Kidney epithelial cell (primary cell): Measurements from ENCODE around the gene TRDMT1. TPM values are rescaled to one million over a fixed set of nuclear protein-coding genes. Genes with fewer than 3 reads are reported as not detected.

Experiments used
- DNase-seq: peaks from one replicate; pipeline ENCODE4 v3.0.0-alpha.2; 2010; ENCODE audit warnings: low read depth
- H3K27me3 ChIP-seq: 2 replicates; pipeline ENCODE4 v1.6.0; 2011; ENCODE audit warnings: low read length; ENCODE audit not compliant: control insufficient read depth, insufficient read depth
- H3K36me3 ChIP-seq: 2 replicates; pipeline ENCODE4 v1.5.1; 2011; ENCODE audit warnings: low read length; ENCODE audit not compliant: control insufficient read depth, insufficient read depth
- H3K4me3 ChIP-seq: 2 replicates; pipeline ENCODE4 v1.5.1; 2011; ENCODE audit warnings: low read depth, mild to moderate bottlenecking, control low read depth, low read length
- total RNA-seq: library from RNA; depleted of rRNA; stranded (reverse); fragments of >200 nt; gene quantifications from 2 replicates; pipeline ENCODE4 v1.2.3, GENCODE V29; 2015
- TF ChIP-seq, protein P1 (sequence below): IDR thresholded peaks from 2 replicates; pipeline ENCODE4 v1.5.1; 2011; ENCODE audit warnings: mild to moderate bottlenecking, moderate library complexity, low read length, control low read depth, inconsistent platforms; ENCODE audit not compliant: insufficient read depth, poor library complexity, severe bottlenecking

Gene TRDMT1
- total RNA-seq, 1 donor from 2014 or later = 7.4 TPM

DNA sequence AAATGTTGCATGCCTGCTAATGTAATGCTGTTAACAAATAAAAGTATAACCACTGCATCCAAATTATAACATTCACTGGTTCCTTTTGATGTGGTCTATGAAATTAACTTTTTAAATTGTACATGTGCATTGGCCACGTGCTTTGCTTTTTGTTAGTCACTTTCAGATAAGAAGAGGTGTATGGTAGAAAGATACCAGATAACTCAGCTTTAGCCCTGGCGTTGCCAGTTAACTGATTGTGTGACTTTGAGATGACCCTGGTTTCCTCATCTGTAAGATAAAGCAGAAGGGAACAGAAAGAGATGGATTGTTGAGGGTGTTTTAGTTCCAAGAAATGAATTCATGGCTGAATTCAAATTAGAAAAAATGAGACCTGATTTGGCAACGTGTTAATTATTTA lies 1.9 kb upstream of the TRDMT1 start:
- TF ChIP-seq, protein P1, sequence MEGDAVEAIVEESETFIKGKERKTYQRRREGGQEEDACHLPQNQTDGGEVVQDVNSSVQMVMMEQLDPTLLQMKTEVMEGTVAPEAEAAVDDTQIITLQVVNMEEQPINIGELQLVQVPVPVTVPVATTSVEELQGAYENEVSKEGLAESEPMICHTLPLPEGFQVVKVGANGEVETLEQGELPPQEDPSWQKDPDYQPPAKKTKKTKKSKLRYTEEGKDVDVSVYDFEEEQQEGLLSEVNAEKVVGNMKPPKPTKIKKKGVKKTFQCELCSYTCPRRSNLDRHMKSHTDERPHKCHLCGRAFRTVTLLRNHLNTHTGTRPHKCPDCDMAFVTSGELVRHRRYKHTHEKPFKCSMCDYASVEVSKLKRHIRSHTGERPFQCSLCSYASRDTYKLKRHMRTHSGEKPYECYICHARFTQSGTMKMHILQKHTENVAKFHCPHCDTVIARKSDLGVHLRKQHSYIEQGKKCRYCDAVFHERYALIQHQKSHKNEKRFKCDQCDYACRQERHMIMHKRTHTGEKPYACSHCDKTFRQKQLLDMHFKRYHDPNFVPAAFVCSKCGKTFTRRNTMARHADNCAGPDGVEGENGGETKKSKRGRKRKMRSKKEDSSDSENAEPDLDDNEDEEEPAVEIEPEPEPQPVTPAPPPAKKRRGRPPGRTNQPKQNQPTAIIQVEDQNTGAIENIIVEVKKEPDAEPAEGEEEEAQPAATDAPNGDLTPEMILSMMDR = no peak
- DNase-seq = no peak
- H3K36me3 ChIP-seq = no peaks in the 10 kb centered on the region
- no peaks in the 10 kb centered on the region for H3K27me3 ChIP-seq
- no peak overlapping the region for H3K4me3 ChIP-seq

DNA sequence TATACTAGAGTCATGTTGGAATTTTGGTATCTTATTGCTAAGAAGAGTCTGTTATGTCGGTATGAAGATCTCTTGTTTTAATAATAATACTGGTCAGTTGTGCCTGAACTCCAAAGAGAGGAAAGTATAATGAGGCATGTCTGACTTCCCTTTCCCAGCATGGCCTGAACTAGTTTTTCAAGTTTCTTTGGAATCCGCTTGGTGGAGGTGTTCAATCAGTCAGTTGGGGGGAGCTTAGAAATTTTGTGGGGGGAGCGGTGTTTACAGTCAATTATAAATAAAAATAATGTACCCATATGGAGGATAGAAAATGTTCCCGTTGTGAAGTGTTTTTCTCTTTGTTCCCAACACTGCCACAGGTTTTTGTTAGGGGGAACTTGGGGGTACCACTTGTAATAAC lies 1.5 kb upstream of the TRDMT1 start:
- no peak overlapping the region for H3K4me3 ChIP-seq
- H3K36me3 ChIP-seq = no peaks in the 10 kb centered on the region
- no peaks in the 10 kb centered on the region for H3K27me3 ChIP-seq
- DNase-seq = no peak
- TF ChIP-seq, protein P1 = no peak

DNA sequence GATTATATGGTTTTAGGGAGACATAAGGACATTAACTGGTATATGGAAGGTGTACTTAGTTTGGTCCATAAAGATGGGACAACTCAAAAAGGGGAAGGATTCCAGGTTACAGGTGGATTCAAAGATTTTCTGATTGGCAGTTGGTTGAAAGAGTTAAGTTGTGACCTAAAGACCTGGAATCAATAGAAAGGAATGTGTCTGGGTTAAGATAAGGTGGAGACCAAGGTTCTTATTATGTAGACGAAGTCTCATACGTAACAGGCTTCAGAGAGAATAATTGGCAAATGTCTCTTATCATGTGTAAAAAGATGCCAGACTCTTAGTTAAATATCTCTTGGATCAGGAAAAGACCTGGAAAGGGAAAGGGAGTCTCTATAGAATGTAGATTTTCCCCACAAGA lies 1.0 kb upstream of the TRDMT1 start:
- DNase-seq = no peak
- Histone ChIP-seq H3K4me3 (no peak overlapping the region), H3K36me3 (no peaks in the 10 kb centered on the region), H3K27me3 (no peaks in the 10 kb centered on the region)
- TF ChIP-seq, protein P1 = no peak

DNA sequence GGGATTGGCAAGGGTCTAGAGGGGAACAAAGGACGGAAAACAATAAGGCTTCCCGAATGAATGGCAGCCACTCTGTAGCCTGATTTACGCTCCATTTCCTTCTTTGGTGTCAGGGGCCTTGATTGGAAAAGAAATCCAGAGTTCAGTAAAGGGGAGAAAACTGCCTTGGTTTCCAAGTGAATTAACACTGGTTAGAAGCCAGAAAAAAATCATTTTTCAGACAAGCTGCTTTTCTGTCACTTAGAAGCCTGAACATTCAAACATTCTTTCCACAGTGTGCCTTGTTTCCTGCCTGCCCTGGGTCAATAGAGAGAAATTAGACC lies 283 bp upstream of the TRDMT1 start:
- Histone ChIP-seq H3K4me3 (peak overlapping the region; percentile 78), H3K27me3 (no peaks in the 10 kb centered on the region), H3K36me3 (no peaks in the 10 kb centered on the region)
- DNase-seq = no peak
- TF ChIP-seq, protein P1 = no peak

DNA sequence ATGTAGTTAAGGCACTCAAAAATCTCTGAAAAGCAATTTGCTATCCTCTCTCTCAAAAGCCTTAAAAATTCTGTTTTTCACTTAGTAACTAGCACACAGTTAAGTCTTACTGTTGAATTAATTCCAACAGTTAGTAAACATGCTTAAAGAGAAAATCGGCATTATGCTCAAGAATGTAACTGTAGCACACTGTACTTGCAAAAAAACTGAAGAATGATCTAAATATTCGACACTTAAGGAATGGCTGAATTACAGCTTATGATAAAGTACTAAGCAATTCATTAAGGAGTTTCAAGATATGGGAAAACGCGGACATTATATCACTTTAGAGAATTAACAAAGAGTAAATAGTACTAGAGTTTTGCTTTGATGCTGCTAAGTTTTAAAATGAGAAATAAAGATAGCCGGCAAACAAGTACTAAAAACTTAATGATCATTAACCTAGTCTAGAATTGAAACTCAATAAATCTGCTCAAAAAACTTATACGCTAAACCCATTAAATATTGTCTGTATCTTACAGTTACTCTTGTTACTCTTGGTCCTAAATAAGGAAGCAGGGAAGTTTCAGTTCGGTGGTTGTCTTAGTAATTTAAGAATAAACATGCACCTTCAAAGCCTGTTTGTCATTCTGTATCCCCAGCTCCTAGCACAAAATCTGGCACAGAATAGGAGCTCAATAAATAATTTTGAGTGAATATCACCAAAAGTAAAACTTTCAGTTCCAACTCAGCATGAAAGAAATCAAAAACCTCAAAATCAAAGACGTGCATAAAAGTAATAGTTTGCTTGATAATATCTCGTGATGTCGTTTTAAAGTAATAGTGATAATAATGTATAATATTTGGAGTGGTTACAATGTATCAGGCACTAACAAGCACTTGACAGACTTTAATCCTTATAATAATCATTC lies 1.2 kb downstream of the TRDMT1 start:
- peak overlapping the region; percentile 78 for H3K4me3 ChIP-seq
- H3K36me3 ChIP-seq = no peaks in the 10 kb centered on the region
- no peaks in the 10 kb centered on the region for H3K27me3 ChIP-seq
- TF ChIP-seq, protein P1 = no peak
- DNase-seq = no peak

DNA sequence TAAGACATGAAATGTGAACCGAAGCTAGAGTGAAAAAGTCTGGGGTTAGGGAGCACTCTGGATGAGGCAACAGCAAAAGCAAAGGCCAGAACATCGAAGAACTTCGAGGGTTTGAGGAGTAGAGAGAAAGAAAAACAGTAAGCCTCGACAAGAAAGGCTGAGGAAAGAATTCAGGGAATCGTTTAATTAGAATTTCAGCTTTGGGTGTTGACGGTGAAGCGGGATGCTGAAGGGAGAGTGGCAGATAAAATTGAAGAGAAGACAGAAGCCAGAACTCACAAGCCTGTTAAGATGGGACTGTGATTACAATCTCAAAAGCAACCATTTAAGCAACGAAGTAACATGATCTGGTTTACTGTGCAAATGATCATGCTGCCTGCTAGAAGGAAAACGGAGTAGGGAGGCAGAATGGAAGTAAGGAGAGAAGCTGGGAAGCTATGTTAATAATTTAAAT lies 2.1 kb downstream of the TRDMT1 start:
- H3K27me3 ChIP-seq = no peaks in the 10 kb centered on the region
- H3K36me3 ChIP-seq = no peaks in the 10 kb centered on the region
- peak overlapping the region; percentile 16 for H3K4me3 ChIP-seq
- DNase-seq = no peak
- TF ChIP-seq, protein P1 = no peak
